GM19468 (cell line): ENCODE results near the gene MANSC1.
"Not testable (repeated sequence)": the region's sequence is repeated elsewhere in the genome, so short reads cannot be mapped to it uniquely, and the experiment has no call there.

Source experiments
- ATAC-seq: cut with Tn5 transposase; IDR thresholded peaks from one replicate; pipeline ENCODE4 v1.9.1; 2021; ENCODE audit warnings: mild to moderate bottlenecking, moderate library complexity, moderate number of reproducible peaks; ENCODE audit not compliant: unreplicated experiment; ENCODE audit errors: extremely low read depth

Gene MANSC1

GRCh38 chr12:12331896-12332295, 18.1 kb downstream of the MANSC1 start:
- no peak for ATAC-seq

- ATAC-seq = no peak
Observed at GRCh38 chr12:12331244-12331771, 18.7 kb downstream of the MANSC1 start.

GRCh38 chr12:12327802-12328201, 22.2 kb downstream of the MANSC1 start:
- no peak for ATAC-seq

GRCh38 chr12:12326262-12326661, 23.8 kb downstream of the MANSC1 start:
- no peak for ATAC-seq

GRCh38 chr12:12323591-12323990, 26.5 kb downstream of the MANSC1 start:
- no peak for ATAC-seq

GRCh38 chr12:12323118-12323517, 26.9 kb downstream of the MANSC1 start:
- ATAC-seq = no peak

GRCh38 chr12:12319451-12320183, 30.4 kb downstream of the MANSC1 start:
- no peak for ATAC-seq

- no peak for ATAC-seq
Observed at GRCh38 chr12:12315838-12316237, 34.2 kb downstream of the MANSC1 start.

GRCh38 chr12:12310695-12311094, 39.3 kb downstream of the MANSC1 start:
- not testable (repeated sequence) for ATAC-seq

GRCh38 chr12:12305568-12306300, 44.3 kb downstream of the MANSC1 start:
- no peak for ATAC-seq

GRCh38 chr12:12302976-12303375, 47.1 kb downstream of the MANSC1 start:
- no peak for ATAC-seq

- ATAC-seq = no peak
Observed at GRCh38 chr12:12301122-12301521, 48.9 kb downstream of the MANSC1 start.

GRCh38 chr12:12297201-12297830, 52.7 kb downstream of the MANSC1 start:
- ATAC-seq = no peak

- no peak for ATAC-seq
Observed at GRCh38 chr12:12294215-12295005, 55.6 kb downstream of the MANSC1 start.

GRCh38 chr12:12290206-12290605, 59.8 kb downstream of the MANSC1 start:
- no peak for ATAC-seq

GRCh38 chr12:12286441-12286840, 63.6 kb downstream of the MANSC1 start:
- ATAC-seq = no peak

- ATAC-seq = no peak
Observed at GRCh38 chr12:12282761-12283425, 67.1 kb downstream of the MANSC1 start.

GRCh38 chr12:12282202-12282601, 67.8 kb downstream of the MANSC1 start:
- no peak for ATAC-seq

GRCh38 chr12:12281134-12281533, 68.9 kb downstream of the MANSC1 start:
- no peak for ATAC-seq

- ATAC-seq = no peak
Observed at GRCh38 chr12:12278899-12279298, 71.1 kb downstream of the MANSC1 start.
